Activated CD8-positive, alpha-beta memory T cell treated with anti-CD3 and anti-CD28 coated beads for 36 hours (primary cell): Measurements from ENCODE around the gene SLC38A1. TPM values are rescaled to one million over a fixed set of nuclear protein-coding genes. Genes with fewer than 3 reads are reported as not detected.
"Not testable (repeated sequence)": the region's sequence is repeated elsewhere in the genome, so short reads cannot be mapped to it uniquely, and the experiment has no call there.

Experiments used
- CTCF ChIA-PET: fragments of 350-600 bp; sonication (Branson Sonifier 250); formaldehyde crosslinking; loops from one replicate; lab custom pipeline; 2021; ENCODE audit warnings: antibody characterized with exemption; lab: Charles Lee
- POLR2A ChIA-PET: fragments of 350-600 bp; sonication (Branson Sonifier 250); formaldehyde crosslinking; loops from one replicate; lab custom pipeline; 2021; ENCODE audit warnings: antibody characterized with exemption; lab: Charles Lee
- total RNA-seq, 2 experiments: library from RNA; stranded (reverse); gene quantifications; one replicate each; pipeline ENCODE4 v1.2.3, GENCODE V29; 2021

The SLC38A1 gene
- 100 to 1,000 TPM; 248 to 250 TPM for total RNA-seq

- POLR2A ChIA-PET, result interaction anchor here (0.9 to 3.2 kb wide), 14 partner anchors 9 to 951 kb away, joined by 3 to 82 read pairs (median 4); partner anchors contain the start of genes SCAF11 and SLC38A2
Measured at GRCh38 chr12:46268583-46269428, at the start of gene SLC38A1. Gene SLC38A1, minus strand, starts transcription at chr12:46269043. Its CDS starts 29,243 bp downstream, at chr12:46239800.

DNA sequence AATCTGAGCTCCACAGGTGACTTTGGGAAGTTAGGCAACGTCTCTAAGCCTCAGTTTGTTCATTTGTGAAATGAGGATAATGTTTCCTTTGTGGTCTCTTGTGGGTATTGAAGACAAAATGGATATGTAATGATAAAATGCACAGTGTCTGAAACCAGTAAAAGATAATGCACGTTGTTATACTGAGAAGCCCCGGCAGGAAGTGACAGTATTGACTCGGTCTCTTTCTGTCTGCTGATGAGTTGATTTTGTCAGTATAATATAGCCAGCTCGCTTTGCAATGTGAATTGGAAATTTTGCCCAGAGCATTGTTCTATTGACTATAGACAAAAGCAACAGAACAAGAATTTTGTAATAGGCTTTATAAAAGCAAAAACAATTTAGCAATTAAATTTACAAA lies 49.2 kb upstream of the SLC38A1 start:
- POLR2A ChIA-PET, result no interaction called here
- CTCF ChIA-PET, result interaction anchor here (1.2 kb wide), 1 partner anchor 193 kb away, joined by 3 read pairs; no protein-coding TSS in a partner anchor

More at GRCh38 chr12:46268583-46269428, at the start of gene SLC38A1:
- CTCF ChIA-PET, result interaction anchor here (1.2 to 1.4 kb wide), 4 partner anchors 49 to 278 kb away, joined by 3 to 4 read pairs (median 3); no protein-coding TSS in a partner anchor

DNA sequence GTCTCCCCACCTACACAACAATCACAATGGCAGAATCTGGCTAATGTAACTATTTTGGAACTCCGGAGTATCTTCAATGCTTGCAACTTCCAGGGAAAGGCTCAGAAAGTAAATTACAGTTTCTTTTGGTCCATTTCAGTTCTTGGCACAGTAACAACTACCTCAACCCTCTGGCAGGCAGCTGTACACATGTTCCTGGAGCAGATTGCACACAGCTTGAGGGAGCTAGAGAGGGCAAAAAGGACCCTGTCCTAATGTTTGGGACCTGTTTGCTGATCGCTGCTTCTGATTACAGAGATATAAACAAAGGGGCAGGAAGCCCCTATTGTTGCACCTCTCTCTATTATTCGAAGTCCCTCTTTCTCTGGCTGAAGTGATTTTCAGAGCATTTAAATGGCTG lies 35.2 kb upstream of the SLC38A1 start:
- ChIA-PET POLR2A (no interaction called here), CTCF (interaction anchor here (1.2 kb wide), 1 partner anchor 377 kb away, joined by 3 read pairs; no protein-coding TSS in a partner anchor)

GRCh38 chr12:46303039-46303666 lies 34.3 kb upstream of the SLC38A1 start:
- POLR2A ChIA-PET, result no interaction called here
- CTCF ChIA-PET, result interaction anchor here (0.5 to 1.2 kb wide), 5 partner anchors 11 to 378 kb away, joined by 3 to 5 read pairs (median 3); no protein-coding TSS in a partner anchor

DNA sequence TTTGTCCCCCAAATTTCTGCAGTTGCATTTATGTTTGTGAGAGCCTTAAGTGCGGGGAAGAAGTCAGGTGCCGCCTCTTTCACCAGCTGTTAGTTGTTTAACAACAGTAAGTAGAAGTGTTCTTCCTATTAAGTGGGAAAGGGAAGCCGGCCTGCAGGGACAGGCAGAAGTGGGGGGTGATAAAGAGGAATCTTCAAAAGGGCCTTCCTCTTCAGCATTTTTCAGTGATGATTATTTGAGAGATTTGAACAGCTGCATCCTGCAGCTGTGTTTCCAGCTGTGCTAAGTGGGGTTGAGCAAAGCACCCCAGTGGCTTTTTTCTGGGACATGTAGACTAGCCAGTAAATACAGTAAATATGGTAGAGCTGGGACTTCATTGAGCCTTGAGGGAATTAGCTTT lies 32.1 kb upstream of the SLC38A1 start:
- CTCF ChIA-PET, result interaction anchor here (1.3 to 1.7 kb wide), 2 partner anchors 176 to 177 kb away, joined by 3 to 6 read pairs; no protein-coding TSS in a partner anchor

GRCh38 chr12:46299851-46300250 lies 31.0 kb upstream of the SLC38A1 start:
- POLR2A ChIA-PET, result no interaction called here

More for the DNA sequence above, 32.1 kb upstream of the SLC38A1 start:
- POLR2A ChIA-PET, result interaction anchor here (0.5 to 1.3 kb wide), 2 partner anchors 116 to 176 kb away, joined by 5 to 6 read pairs; no protein-coding TSS in a partner anchor

DNA sequence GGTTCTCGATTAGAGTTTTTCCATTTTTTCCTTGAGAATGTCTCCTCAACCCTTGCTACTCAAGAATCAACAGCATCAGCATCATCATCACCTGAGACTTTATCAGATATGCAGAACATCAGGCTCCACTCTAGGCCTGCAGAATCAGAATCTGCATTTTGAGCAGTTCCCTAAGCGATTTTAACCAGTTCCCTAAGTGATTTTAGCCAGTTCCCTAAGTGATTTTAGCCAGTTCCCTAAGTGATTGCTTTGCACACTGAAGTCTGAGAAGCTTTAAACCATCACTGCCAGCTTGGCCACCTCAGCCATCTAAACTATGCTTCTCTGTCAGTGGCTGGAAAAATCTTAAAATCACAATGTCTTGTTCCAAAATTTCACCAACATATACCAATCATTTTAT lies 29.4 kb upstream of the SLC38A1 start:
- CTCF ChIA-PET, result no interaction called here
- POLR2A ChIA-PET, result no interaction called here

More at GRCh38 chr12:46299851-46300250, 31.0 kb upstream of the SLC38A1 start:
- CTCF ChIA-PET, result interaction anchor here (1.3 kb wide), 1 partner anchor 176 kb away, joined by 3 read pairs; no protein-coding TSS in a partner anchor

DNA sequence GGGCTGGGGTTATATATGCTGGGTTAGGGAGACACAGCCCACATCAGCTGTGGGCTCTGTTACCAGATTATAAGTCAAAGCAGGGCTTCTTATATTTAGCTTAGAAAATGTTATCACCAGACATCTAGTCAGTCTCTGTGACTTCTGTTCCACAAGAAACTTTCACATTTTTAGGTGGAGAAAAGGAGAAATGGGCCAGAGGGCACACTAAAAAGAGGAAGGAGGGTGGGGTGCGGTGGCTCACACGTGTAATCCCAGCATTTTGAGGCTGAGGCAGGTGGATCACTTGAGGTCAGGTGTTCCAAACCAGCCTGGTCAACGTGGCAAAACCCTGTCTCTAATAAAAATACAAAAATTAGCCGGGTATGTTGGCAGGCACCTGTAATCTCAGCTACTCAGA lies 28.0 kb upstream of the SLC38A1 start:
- ChIA-PET CTCF (no interaction called here), POLR2A (no interaction called here)

- ChIA-PET CTCF (interaction anchor here (1.7 kb wide), 1 partner anchor 10 kb away, joined by 4 read pairs; no protein-coding TSS in a partner anchor), POLR2A (no interaction called here)
Measured at GRCh38 chr12:46292754-46293402, 24.0 kb upstream of the SLC38A1 start.

GRCh38 chr12:46291953-46292352 lies 23.1 kb upstream of the SLC38A1 start:
- POLR2A ChIA-PET, result not testable (repeated sequence)
- CTCF ChIA-PET, result interaction anchor here (1.7 kb wide), 1 partner anchor 11 kb away, joined by 4 read pairs; no protein-coding TSS in a partner anchor

- CTCF ChIA-PET, POLR2A ChIA-PET: not testable (repeated sequence)
Measured at GRCh38 chr12:46285177-46285576, 16.3 kb upstream of the SLC38A1 start.

DNA sequence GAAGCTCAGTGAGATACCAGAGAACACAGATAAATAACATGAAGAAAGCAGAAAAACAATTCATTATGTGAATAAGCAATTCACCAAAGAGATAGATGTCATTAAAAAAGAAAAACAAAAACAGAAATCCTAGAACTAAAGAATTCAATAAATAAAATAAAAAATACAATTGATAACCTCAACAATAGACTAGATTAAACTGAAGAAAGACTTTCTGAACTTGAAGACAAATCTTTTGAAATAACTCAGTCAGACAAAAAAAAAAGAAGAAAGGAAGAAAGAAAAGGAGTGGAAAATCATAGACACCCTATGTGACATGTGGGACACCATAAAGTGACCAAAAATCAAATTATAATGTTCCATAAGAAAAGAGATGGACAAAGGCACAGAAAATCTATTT lies 14.0 kb upstream of the SLC38A1 start:
- CTCF ChIA-PET, result no interaction called here

GRCh38 chr12:46276756-46277155 lies 7.9 kb upstream of the SLC38A1 start:
- ChIA-PET POLR2A (no interaction called here), CTCF (no interaction called here)

More for the DNA sequence above, 14.0 kb upstream of the SLC38A1 start:
- POLR2A ChIA-PET, result no interaction called here

DNA sequence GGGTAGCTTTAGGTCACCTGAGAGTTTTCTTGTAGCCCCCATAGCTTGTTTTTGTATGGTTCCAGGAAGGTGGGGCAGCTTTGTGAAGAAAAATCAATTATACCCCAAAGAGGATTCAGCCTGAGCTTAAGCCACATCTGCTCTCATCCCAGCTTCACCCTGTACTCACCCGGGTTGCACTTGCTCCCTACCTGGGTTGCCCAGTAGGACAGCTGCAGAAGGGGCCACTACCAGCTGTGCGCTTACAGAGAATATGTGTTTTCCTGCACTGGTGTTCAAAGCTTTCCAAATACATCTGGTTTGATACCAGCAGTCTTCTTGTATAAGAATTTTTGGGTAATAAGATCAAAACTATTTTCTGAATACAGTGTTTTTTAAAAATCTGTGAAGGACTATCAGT lies 3.0 kb upstream of the SLC38A1 start:
- POLR2A ChIA-PET, result interaction anchor here (0.6 kb wide), 1 partner anchor 86 kb away, joined by 9 read pairs; no protein-coding TSS in a partner anchor
- CTCF ChIA-PET, result no interaction called here

- CTCF ChIA-PET, result interaction anchor here (1.2 to 1.4 kb wide), 4 partner anchors 50 to 279 kb away, joined by 3 to 4 read pairs (median 3); no protein-coding TSS in a partner anchor
- POLR2A ChIA-PET, result interaction anchor here (0.6 to 3.2 kb wide), 16 partner anchors 10 to 951 kb away, joined by 3 to 82 read pairs (median 4); partner anchors contain the start of genes SCAF11 and SLC38A2
Measured at GRCh38 chr12:46269429-46270241, 792 bp upstream of the SLC38A1 start.

DNA sequence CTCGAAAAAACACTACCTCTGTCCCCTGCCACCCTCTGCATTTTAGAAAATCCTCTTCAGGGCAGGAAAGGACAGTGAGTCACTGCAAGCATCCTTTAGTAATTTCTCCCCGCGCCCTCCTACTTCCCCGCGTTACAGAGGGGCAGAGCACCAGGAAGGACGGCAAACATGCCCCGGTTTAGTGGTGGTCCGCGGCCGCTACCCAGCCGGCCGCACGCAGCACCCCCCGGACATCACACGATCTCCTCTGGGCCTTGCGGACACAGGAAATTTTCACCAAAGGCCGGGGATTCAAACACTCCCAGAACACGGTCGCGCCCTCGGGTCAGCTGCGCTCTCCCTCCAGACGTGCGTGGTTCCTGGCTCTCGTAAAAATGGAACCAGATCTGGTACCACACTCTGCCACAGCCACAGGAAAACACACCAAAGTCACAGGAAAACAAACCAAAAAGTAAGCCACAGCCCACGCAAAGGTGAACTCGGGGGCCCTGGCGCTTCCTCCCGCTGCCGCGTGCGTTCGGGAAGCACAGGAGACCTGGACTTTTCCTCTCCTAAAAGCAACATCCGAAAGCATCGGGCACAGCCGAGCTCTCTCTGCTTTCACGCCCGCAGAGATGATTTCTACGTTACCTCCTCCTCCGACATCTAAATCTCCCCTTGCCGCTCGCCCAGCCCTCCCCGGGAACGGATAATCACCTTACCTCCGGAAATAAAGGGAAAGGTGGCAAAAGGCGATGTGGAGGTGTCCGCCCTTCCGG lies 839 bp downstream of the SLC38A1 start:
- ChIA-PET POLR2A (interaction anchor here (0.9 to 3.2 kb wide), 7 partner anchors 8 to 948 kb away, joined by 3 to 82 read pairs (median 7); partner anchors contain the start of gene SLC38A2), CTCF (interaction anchor here (1.4 kb wide), 1 partner anchor 48 kb away, joined by 3 read pairs; no protein-coding TSS in a partner anchor)

DNA sequence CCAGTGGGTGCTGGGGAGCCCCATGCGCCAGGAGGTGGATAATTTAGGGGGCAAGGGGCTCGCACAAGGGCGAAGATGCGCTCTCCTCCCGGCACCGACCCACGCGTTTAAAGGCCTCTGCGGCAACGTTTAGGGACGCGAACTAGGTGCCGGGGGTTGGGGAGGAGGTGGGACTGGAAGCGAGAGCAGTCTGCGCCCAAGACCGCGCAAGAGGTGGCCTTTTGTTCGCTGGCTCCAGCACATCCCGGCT lies 1.3 kb downstream of the SLC38A1 start:
- POLR2A ChIA-PET, result interaction anchor here (1.5 kb wide), 1 partner anchor 539 kb away, joined by 4 read pairs; no protein-coding TSS in a partner anchor
- CTCF ChIA-PET, result no interaction called here
